ENCODE results near the gene SLC4A2. TPM values are rescaled to one million over a fixed set of nuclear protein-coding genes. Genes with fewer than 3 reads are reported as not detected.

The SLC4A2 gene
- total RNA-seq, 1 donor, result 65.4 TPM

DNA sequence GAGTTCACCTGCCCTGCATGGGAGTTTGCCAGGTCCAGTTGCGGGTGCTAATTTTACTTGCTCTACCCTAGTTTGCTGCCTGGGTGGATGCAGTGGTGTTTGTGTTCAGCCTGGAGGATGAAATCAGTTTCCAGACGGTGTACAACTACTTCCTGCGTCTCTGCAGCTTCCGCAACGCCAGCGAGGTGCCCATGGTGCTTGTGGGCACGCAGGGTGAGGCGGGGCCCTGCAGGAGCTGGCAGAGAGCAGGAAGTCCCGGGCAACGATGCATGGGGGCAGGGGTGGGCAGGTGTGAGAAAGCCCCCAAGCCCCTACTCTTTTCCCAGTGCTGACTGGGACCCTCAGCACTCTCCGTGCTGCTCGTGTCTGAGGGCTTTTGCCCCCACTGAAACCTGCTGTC is 58.2 kb downstream of the SLC4A2 start:
- H3K4me3 ChIP-seq (ENCODE audit: low read depth, low read length), result no peak overlapping the region
- no peak for DNase-seq (ENCODE audit: low read depth)
- TF ChIP-seq, protein P1, sequence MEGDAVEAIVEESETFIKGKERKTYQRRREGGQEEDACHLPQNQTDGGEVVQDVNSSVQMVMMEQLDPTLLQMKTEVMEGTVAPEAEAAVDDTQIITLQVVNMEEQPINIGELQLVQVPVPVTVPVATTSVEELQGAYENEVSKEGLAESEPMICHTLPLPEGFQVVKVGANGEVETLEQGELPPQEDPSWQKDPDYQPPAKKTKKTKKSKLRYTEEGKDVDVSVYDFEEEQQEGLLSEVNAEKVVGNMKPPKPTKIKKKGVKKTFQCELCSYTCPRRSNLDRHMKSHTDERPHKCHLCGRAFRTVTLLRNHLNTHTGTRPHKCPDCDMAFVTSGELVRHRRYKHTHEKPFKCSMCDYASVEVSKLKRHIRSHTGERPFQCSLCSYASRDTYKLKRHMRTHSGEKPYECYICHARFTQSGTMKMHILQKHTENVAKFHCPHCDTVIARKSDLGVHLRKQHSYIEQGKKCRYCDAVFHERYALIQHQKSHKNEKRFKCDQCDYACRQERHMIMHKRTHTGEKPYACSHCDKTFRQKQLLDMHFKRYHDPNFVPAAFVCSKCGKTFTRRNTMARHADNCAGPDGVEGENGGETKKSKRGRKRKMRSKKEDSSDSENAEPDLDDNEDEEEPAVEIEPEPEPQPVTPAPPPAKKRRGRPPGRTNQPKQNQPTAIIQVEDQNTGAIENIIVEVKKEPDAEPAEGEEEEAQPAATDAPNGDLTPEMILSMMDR (IDR thresholded peaks at IDR 0.05; ENCODE audit: insufficient read depth, low read length), result no peak

DNA sequence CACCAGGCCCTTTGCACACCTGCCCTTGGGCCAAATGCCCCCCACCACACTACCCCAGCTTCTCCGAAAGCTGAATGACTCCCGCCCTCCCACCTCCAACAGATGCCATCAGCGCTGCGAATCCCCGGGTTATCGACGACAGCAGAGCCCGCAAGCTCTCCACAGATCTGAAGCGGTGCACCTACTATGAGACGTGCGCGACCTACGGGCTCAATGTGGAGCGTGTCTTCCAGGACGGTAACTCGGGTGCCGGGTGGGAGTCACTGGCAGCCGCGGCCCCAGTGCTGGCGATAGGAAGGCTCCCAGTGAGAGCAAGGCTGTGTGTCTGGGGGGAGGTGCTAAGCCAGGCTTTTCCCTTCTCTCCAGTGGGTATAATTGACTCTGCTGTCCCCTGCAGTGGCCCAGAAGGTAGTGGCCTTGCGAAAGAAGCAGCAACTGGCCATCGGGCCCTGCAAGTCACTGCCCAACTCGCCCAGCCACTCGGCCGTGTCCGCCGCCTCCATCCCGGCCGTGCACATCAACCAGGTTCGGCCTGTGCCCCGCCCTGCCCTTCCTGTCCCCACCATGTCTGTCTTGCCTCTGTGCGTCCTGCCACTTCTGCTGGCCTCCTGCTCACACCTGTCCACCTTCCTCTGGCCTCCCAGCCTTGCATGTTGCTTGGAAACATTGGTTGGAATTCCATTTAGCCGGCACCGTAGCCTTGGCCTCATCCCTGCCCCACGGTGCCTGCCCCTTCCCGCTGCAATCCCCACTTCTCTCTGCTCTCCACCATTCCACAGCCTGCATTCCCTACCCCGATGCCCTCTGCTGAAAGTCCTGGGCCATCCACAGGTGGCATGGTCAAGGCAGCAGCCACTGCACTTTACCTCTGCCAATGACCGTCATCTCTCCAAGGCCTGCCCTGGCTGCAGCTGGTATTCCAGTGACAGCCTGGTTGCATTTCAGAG is 59.0 kb downstream of the SLC4A2 start:
- TF ChIP-seq, protein P1 (IDR thresholded peaks at IDR 0.05; ENCODE audit: insufficient read depth, low read length), result no peak
- DNase-seq (ENCODE audit: low read depth), result no peak
- no peak overlapping the region for H3K4me3 ChIP-seq (ENCODE audit: low read depth, low read length)

DNA sequence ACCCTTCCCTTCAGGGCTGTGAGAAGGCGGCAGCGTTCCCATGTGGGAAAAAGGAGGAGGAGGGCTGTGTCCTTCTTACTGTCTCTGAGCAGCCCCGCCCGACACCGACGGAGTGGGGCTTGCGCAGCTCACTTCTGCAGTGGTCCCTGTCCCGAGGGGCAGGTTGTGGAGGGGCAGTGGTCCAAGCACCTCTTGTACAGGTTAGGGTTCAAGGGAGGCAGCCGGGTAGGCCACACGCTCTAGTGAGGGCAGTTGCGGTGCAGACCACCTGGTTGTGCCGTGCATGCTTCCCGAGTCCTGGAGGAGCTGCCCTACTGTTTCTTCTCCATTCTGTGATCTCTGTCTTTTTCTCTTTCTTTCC is 59.6 kb downstream of the SLC4A2 start:
- TF ChIP-seq, protein P1 (IDR thresholded peaks at IDR 0.05; ENCODE audit: insufficient read depth, low read length), result no peak
- DNase-seq (ENCODE audit: low read depth), result no peak
- H3K4me3 ChIP-seq (ENCODE audit: low read depth, low read length), result no peak overlapping the region

DNA sequence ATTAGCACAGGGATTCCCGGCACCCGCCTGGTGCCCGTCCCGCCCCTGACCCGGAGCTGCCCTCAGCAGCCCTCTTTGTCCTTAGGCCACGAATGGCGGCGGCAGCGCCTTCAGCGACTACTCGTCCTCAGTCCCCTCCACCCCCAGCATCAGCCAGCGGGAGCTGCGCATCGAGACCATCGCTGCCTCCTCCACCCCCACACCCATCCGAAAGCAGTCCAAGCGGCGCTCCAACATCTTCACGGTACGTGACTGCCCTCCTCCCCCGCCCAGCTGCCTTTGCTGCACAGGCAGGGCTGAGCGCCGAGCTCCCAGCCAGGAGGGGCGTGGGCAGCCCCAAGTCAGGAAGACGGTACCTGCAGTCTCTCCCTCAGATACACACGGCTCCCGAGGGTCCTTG is 60.5 kb downstream of the SLC4A2 start:
- H3K4me3 ChIP-seq (ENCODE audit: low read depth, low read length), result no peak overlapping the region
- DNase-seq (ENCODE audit: low read depth), result no peak
- TF ChIP-seq, protein P1 (IDR thresholded peaks at IDR 0.05; ENCODE audit: insufficient read depth, low read length), result no peak

DNA sequence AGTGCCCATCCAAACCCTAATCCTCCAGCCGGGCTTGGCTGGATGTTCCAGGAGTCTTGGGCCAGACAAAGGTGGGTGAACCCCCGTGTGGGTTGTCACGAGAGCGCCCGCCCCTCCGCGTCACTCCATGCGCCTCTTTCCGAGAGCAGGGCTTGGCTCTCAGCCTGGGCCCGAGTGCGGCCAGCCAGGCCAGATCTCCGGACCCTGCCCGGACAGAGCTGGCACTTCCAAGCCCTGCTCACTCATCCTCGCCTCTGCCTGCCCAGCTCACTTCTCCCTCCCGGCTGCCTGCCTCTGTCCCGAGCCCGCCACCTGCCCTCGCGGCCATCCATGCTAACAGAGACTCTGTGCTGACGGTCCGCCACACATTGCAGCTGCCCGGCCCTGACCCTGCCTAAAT is 61.5 kb downstream of the SLC4A2 start:
- DNase-seq (ENCODE audit: low read depth), result no peak
- TF ChIP-seq, protein P1 (IDR thresholded peaks at IDR 0.05; ENCODE audit: insufficient read depth, low read length), result no peak
- H3K4me3 ChIP-seq (ENCODE audit: low read depth, low read length), result no peak overlapping the region

DNA sequence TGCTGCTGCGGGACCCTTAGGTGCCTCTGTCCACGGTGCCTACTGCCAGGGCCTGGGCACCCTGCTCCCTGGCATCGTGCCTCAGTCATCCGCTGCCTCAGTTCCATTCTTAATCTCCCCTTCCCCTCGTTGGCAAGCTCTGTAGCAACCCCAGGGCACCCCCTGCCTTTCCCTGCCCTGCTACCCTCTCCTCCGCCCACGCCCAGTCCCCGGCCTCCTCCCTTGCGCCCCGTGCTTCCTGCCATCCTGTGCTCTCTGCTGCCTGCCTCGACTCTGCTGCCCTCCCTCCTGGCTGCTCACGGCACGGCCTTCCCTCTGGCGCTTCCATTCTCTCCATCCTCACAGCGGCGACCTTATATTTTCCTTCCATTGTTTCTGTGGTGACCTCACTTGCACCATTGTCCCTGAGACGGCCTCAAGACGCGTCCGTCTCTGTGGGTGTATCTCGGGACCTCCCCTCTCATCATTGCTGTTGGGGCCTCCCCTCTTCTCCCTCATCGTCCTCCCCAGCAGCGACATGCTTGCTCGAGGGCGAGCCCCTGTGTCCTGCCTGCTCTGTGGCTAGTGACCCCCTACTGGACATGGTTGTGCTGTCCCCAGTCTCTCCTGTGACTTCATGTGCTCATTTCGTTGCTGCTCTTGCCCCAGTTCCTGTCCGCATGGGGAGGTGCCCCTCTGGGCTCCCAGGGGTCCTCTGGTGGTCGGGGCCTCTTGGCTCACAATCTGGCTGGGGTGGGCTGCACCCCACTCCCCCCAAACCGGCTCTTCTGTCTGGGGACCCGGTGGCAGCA is 62.2 kb downstream of the SLC4A2 start:
- H3K4me3 ChIP-seq (ENCODE audit: low read depth, low read length), result no peak overlapping the region
- TF ChIP-seq, protein P1 (IDR thresholded peaks at IDR 0.05; ENCODE audit: insufficient read depth, low read length), result no peak
- no peak for DNase-seq (ENCODE audit: low read depth)

Data from fibroblast of the aortic adventitia (primary cell).